Astrocyte of the hippocampus (primary cell): ENCODE results near the gene LIMK1.

Experiments
- DNase-seq: peaks from one replicate; pipeline ENCODE4 v3.0.0; 2011; ENCODE audit warnings: low read depth, low spot score

Gene LIMK1

GRCh38 chr7:74056096-74056915, 27.3 kb upstream of the LIMK1 start:
- no peak for DNase-seq

GRCh38 chr7:74057216-74057925, 26.2 kb upstream of the LIMK1 start:
- DNase-seq, result no peak

DNA sequence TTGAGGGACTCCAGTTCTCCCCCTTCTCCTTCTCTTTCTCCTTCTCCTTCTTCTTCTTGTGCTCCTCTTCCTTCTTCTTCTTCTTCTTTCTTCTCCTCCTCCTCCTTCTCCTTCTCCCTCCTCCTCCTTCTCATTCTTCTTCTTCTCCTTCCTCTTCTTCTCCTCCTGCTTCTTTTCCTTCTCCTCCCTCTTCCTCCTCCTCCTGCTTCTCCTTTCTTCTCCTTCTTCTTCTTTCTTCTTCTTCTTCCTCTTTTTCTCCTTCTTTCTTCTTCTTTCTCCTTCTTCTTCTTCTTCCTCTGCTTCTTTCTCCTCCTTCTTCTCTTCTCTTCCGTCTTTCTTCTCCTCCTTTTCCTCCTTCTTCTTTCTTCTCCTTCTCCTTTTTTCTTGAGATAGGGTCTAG, 25.6 kb upstream of the LIMK1 start:
- DNase-seq, result no peak

GRCh38 chr7:74058486-74058885, 25.1 kb upstream of the LIMK1 start:
- DNase-seq, result no peak

GRCh38 chr7:74059037-74059436, 24.6 kb upstream of the LIMK1 start:
- no peak for DNase-seq

DNA sequence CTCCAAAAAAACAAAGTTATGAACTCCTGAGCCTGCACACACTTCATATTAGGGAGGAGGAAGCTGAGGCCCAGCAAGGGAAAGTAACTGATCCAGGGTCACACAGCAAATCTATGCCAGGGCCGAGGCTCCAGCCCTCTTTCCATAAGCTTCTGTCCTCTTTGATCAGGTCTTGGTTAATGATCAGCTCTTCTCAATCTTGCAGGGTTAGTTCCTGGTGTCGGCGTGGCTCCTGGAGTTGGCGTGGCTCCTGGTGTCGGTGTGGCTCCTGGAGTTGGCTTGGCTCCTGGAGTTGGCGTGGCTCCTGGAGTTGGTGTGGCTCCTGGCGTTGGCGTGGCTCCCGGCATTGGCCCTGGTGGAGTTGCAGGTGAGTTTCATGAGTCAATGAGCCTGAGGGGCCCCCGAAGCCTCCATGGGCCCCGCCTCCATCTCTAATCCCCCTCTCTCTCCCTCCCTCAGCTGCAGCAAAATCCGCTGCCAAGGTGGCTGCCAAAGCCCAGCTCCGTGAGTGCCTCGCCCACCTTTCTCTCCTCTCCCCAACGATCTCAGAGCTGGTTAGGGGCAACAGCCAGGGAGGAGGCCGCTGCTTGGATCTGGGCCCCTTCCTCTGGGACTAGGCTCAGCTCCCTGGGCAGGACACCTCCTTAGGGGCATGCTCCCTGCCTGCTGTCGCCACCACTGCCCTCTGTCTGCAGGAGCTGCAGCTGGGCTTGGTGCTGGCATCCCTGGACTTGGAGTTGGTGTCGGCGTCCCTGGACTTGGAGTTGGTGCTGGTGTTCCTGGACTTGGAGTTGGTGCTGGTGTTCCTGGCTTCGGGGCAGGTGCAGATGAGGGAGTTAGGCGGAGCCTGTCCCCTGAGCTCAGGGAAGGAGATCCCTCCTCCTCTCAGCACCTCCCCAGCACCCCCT, 23.7 kb upstream of the LIMK1 start:
- DNase-seq, result peak; percentile 66

GRCh38 chr7:74061840-74062539, 21.6 kb upstream of the LIMK1 start:
- peak; percentile 95 for DNase-seq

DNA sequence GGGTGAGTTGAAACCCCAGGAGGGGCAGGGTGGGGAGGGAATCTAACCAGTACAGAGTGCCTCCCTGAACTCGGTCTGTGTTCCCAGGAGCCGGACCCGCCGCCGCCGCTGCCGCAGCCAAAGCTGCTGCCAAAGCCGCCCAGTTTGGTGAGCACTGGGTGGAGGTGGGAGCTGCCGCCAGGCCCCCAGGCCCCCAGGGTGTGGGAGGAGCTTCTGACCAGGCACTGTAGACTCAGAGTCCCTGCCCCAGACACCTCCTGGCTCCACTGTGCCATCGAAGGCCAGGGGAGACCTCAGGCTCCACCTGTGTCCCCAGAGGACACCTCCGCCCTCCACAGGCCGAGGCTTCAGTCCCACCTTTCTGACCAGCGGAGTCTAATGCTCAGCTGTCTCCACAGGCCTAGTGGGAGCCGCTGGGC, 20.4 kb upstream of the LIMK1 start:
- no peak for DNase-seq

GRCh38 chr7:74063646-74064045, 20.0 kb upstream of the LIMK1 start:
- no peak for DNase-seq

DNA sequence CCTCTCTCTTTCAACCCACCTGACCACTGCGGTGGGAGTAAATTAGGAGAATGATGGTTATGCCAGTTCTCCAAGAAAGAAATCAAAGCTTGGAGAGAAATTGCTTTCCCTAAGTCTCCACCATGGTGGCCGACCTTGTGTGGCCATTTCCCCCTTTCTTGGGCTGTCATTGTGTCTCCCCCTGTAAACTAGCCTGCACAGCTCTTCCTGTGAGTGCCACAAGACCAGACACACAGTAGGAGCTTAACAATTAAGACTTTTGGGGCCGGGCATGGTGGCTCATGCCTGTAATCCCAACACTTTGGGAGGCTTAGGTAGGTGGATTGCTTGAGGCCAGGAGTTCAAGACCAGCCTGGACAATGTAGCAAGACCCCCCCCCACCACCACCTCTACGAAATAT, 18.9 kb upstream of the LIMK1 start:
- no peak for DNase-seq

DNA sequence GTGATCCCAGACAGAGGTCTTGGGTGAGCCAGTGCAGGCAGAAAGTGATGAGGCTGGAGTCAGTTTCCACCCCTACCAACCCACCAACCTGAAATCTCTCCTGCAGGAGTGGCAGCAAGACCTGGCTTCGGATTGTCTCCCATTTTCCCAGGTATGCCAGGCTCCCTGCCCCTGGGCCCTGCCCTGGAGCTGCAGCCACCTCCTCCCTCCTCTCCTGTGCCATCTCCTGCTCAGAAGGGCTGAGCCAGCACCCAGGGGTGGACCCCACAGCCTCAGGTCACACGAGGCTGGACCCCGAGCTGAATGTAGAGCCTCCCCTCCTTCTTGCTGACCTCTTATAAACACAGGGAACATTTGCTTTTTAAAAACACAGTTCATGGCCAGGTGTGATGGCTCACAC, 17.0 kb upstream of the LIMK1 start:
- no peak for DNase-seq

GRCh38 chr7:74068378-74069085, 15.1 kb upstream of the LIMK1 start:
- no peak for DNase-seq

DNA sequence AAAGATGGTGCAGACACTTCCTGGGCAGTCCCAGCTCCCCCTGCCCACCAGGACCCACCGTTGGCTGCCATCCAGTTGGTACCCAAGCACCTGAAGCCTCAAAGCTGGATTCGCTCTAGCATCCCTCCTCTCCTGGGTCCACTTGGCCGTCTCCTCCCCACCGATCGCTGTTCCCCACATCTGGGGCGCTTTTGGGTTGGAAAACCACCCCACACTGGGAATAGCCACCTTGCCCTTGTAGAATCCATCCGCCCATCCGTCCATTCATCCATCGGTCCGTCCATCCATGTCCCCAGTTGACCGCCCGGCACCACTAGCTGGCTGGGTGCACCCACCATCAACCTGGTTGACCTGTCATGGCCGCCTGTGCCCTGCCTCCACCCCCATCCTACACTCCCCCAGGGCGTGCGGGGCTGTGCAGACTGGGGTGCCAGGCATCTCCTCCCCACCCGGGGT, 14.5 kb upstream of the LIMK1 start:
- no peak for DNase-seq

- DNase-seq, result no peak
Observed at GRCh38 chr7:74069790-74070618, 13.6 kb upstream of the LIMK1 start.

DNA sequence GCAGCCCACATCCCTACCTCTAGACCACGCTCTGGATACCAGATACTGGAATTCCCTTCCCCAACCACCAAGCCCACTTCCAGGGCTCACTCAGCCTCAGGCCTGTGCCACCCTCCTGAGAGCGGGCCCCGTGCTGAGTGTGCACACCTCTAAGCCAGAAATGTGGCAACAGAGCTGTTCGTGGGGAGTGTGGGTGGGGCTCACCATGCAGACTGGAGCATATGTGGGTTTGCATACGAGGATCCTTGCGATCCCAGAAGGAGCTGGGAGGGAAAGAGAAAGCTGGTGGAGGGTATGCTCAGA, 13.0 kb upstream of the LIMK1 start:
- no peak for DNase-seq

DNA sequence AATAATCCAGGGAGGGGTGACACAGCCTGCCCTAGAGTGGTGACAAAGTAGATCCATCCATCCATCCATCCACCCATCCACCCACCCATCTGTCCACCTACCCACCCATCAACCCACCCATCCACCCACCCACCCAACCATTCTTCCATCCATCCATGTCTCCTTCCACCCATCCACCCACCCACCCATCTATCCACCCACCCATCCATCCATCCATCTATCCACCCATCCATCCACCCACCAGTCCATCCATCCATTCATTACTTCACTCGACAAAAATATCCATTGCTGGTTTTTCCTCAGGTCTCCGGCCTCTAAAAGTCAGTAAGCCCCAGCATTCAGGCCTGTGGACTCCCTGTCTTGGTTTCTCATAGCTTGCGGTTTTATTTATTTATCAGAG, 12.5 kb upstream of the LIMK1 start:
- DNase-seq, result no peak

DNA sequence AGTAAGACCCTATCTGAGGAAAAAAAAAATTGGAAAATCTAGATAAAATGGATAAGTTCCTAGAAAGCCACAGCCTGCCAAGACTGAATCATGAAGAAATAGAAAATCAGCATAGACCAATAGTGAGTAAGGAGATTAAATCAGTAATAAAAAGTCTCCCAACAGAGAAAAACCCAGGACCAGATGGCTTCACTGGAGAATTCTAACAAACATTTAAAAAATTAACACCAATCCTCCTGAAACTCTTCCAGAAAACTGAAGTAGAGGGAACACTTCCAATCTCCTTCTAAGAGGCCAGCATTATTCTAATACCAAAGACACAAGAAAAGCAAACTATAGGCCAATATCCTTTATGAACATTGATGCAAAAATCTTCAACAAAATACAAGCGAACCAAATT, 8.8 kb upstream of the LIMK1 start:
- no peak for DNase-seq

- DNase-seq, result no peak
Observed at GRCh38 chr7:74078461-74078860, 5.1 kb upstream of the LIMK1 start.

DNA sequence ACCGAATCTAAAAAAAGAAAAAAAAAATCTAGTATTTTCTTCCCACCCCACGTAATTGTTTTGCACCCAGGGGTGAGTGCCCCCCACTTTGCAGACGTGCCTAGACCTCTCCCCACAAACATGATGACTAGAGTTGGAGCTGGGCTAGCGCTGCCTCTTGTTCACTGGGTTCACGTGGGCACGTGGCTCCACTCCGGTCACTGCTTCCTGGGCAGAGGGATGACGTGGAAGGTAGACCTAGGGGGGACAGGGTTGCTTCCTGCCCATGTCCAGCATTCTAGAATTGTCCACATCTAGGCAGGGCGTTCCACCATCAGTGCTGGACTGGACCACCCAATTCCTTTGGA, 861 bp upstream of the LIMK1 start:
- DNase-seq, result no peak
